ENCODE data around the gene PCMT1.

Gene PCMT1

DNA sequence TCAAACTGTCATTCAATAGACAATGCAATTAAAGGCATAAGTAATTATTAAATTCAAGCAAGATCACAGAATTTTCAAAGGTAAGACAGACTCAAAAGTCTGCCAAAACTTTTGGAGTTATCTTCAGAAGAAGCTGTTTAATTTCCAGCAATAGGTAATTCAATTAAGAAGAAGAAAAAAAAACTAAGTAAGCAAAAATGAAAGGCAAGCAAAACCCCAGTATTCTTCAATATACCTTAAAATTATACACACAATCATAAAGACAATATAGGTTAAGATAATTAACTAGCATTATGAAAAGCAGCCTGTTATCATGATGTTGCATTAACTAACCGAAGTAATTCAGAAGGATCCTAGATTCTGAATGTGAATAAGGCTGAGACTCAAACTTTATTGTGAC is 35.1 kb upstream of the PCMT1 start:
- ATAC-seq (ENCODE audit: insufficient read depth, low read depth) = no peak
- Histone ChIP-seq H3K79me2 (ENCODE audit: insufficient read depth, low read length) (peaks cover 92% of the 10 kb centered on the region), H2AFZ (ENCODE audit: low read depth, low read length) (no peak overlapping the region), H3K4me3 (ENCODE audit: low read depth in 1 of 2, low read length in 2 of 2) (no peak overlapping the region), H3K36me3 (ENCODE audit: insufficient read depth, low read length) (peaks cover 10% of the 10 kb centered on the region), H3K9me3 (ENCODE audit: insufficient read depth, low read length, severe bottlenecking) (no peaks in the 10 kb centered on the region), H3K4me2 (ENCODE audit: insufficient read depth, low read length) (peak overlapping the region; percentile 97; the same call in 1 of the 2 replicates), H3K27me3 (ENCODE audit: insufficient read depth, low read length, poor library complexity) (no peaks in the 10 kb centered on the region), H3K9ac (ENCODE audit: low read depth, low read length) (no peak overlapping the region), H3K4me1 (ENCODE audit: insufficient read depth, low read length) (peaks cover 34% of the 10 kb centered on the region), H4K20me1 (ENCODE audit: insufficient read depth, low read length) (peaks cover 36% of the 10 kb centered on the region; the same call in 1 of the 2 replicates), H3K27ac (ENCODE audit: low read length) (no peak overlapping the region)
- TF ChIP-seq CTCF (IDR thresholded peaks at IDR 0.05; ENCODE audit: borderline replicate concordance, extremely low read depth, low read length, poor library complexity, severe bottlenecking) = no peak
- no peak for TF ChIP-seq EZH2 (IDR thresholded peaks at IDR 0.05; ENCODE audit: borderline replicate concordance, low read depth, low read length, severe bottlenecking)
- DNase-seq = no peak

- peak overlapping the region; percentile 70 to 71; a peak in 3 of 4 replicates for H3K4me3 ChIP-seq (ENCODE audit: low read depth in 1 of 2, low read length in 2 of 2)
- peaks cover 34% of the 10 kb centered on the region for H3K4me1 ChIP-seq (ENCODE audit: insufficient read depth, low read length)
- DNase-seq (no peak), ATAC-seq (ENCODE audit: insufficient read depth, low read depth) (no peak)
- no peaks in the 10 kb centered on the region for H3K27me3 ChIP-seq (ENCODE audit: insufficient read depth, low read length, poor library complexity)
- H3K9me3 ChIP-seq (ENCODE audit: insufficient read depth, low read length, severe bottlenecking) = no peaks in the 10 kb centered on the region
- H3K4me2 ChIP-seq (ENCODE audit: insufficient read depth, low read length) = peak overlapping the region; percentile 97
- H2AFZ ChIP-seq (ENCODE audit: low read depth, low read length) = no peak overlapping the region
- H3K36me3 ChIP-seq (ENCODE audit: insufficient read depth, low read length) = peaks cover 10% of the 10 kb centered on the region
- TF ChIP-seq EZH2 (IDR thresholded peaks at IDR 0.05; ENCODE audit: borderline replicate concordance, low read depth, low read length, severe bottlenecking) (no peak), CTCF (IDR thresholded peaks at IDR 0.05; ENCODE audit: borderline replicate concordance, extremely low read depth, low read length, poor library complexity, severe bottlenecking) (no peak)
- H3K27ac ChIP-seq (ENCODE audit: low read length) = peak overlapping the region; percentile 52
- H3K79me2 ChIP-seq (ENCODE audit: insufficient read depth, low read length) = peaks cover 73% of the 10 kb centered on the region
- H4K20me1 ChIP-seq (ENCODE audit: insufficient read depth, low read length) = peaks cover 21% of the 10 kb centered on the region; the same call in 1 of the 2 replicates
- peak overlapping the region; percentile 98 for H3K9ac ChIP-seq (ENCODE audit: low read depth, low read length)
Observed at GRCh38 chr6:149716181-149716963, 33.2 kb upstream of the PCMT1 start.

DNA sequence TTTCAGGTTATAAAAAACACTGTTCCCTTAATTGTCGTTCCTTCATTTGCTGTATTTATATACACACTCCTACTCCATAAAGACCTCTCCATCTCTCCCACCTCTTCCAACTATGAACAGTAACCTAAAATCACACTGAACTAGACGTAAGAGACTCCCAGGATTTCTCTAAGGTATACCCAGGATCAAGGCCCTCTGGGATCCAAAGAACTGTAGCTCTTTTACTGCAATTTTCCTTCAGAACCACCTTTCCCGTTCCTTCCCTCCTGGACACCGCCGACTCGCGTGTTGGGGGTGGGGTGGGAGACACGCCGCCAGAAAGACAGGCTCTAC is 32.3 kb upstream of the PCMT1 start:
- no peak for DNase-seq
- Histone ChIP-seq H3K9me3 (ENCODE audit: insufficient read depth, low read length, severe bottlenecking) (no peaks in the 10 kb centered on the region), H3K4me2 (ENCODE audit: insufficient read depth, low read length) (peak overlapping the region; percentile 97), H3K27ac (ENCODE audit: low read length) (peak overlapping the region; percentile 95), H3K36me3 (ENCODE audit: insufficient read depth, low read length) (peaks cover 10% of the 10 kb centered on the region), H2AFZ (ENCODE audit: low read depth, low read length) (peak overlapping the region; percentile 100), H3K4me1 (ENCODE audit: insufficient read depth, low read length) (peaks cover 32% of the 10 kb centered on the region), H4K20me1 (ENCODE audit: insufficient read depth, low read length) (peaks cover 15% of the 10 kb centered on the region; the same call in 1 of the 2 replicates), H3K79me2 (ENCODE audit: insufficient read depth, low read length) (peaks cover 65% of the 10 kb centered on the region), H3K4me3 (ENCODE audit: low read depth in 1 of 2, low read length in 2 of 2) (peak overlapping the region; percentile 70 to 71), H3K27me3 (ENCODE audit: insufficient read depth, low read length, poor library complexity) (no peaks in the 10 kb centered on the region), H3K9ac (ENCODE audit: low read depth, low read length) (peak overlapping the region; percentile 98)
- ATAC-seq (ENCODE audit: insufficient read depth, low read depth) = peak; percentile 1; the same call in 2 of the 3 replicates
- TF ChIP-seq CTCF (IDR thresholded peaks at IDR 0.05; ENCODE audit: borderline replicate concordance, extremely low read depth, low read length, poor library complexity, severe bottlenecking) (no peak), EZH2 (IDR thresholded peaks at IDR 0.05; ENCODE audit: borderline replicate concordance, low read depth, low read length, severe bottlenecking) (no peak)
